ENCODE data around the gene KNDC1.
"Not testable (repeated sequence)": the region's sequence is repeated elsewhere in the genome, so short reads cannot be mapped to it uniquely, and the experiment has no call there.

The KNDC1 gene

GRCh38 chr10:133141144-133141957, 18.7 kb upstream of the KNDC1 start:
- DNase-seq (ENCODE audit: insufficient read length, low spot score) (no peak), FAIRE-seq (no peak)

DNA sequence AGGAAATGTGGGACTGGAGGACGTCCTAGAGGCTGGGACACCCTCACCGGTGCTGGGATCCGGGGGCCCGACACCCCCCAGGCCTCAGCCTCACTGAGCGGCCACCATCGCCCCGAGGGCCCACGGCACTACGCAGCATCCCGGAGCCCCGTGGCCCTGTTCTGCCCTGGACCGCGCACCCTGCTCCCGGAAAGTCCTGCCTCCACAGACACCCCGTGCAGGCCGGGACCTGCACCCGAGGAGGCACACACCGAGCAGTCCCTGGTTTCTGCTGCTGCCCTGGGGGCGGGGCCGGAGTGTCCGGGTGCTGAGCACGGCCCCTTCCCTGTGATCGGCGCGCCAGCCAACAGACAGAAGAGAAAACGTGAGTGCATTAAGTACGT, 18.1 kb upstream of the KNDC1 start:
- no peak for DNase-seq (ENCODE audit: insufficient read length, low spot score)
- no peak for FAIRE-seq

GRCh38 chr10:133142523-133143199, 17.4 kb upstream of the KNDC1 start:
- FAIRE-seq (no peak), DNase-seq (ENCODE audit: insufficient read length, low spot score) (no peak)

DNA sequence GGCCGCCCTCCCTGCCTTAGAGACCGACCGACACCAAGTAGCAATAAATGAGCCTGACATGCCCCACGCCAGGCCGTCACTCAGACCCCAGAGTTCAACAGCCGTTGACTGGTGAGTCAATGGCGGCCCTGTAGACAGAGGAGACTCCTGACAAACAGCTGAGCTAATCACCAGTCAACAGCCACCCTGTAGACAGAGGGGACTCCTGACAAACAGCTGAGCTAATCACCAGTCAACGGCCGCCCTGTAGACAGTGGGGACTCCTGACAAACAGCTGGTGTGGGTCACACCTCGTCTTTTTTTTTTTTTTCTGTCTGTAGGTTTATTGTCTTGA, 16.9 kb upstream of the KNDC1 start:
- DNase-seq (ENCODE audit: insufficient read length, low spot score) = no peak
- FAIRE-seq = no peak

- no peak for DNase-seq (ENCODE audit: insufficient read length, low spot score)
- no peak for FAIRE-seq
Measured at GRCh38 chr10:133143546-133143945, 16.5 kb upstream of the KNDC1 start.

- no peak for DNase-seq (ENCODE audit: insufficient read length, low spot score)
- no peak for FAIRE-seq
Measured at GRCh38 chr10:133144771-133145170, 15.2 kb upstream of the KNDC1 start.

GRCh38 chr10:133150226-133150625, 9.8 kb upstream of the KNDC1 start:
- FAIRE-seq (no peak), DNase-seq (ENCODE audit: insufficient read length, low spot score) (no peak)

- DNase-seq (ENCODE audit: insufficient read length, low spot score) (no peak), FAIRE-seq (no peak)
Measured at GRCh38 chr10:133150656-133151055, 9.4 kb upstream of the KNDC1 start.

GRCh38 chr10:133151071-133151470, 8.9 kb upstream of the KNDC1 start:
- not testable (repeated sequence) for DNase-seq (ENCODE audit: insufficient read length, low spot score); FAIRE-seq

DNA sequence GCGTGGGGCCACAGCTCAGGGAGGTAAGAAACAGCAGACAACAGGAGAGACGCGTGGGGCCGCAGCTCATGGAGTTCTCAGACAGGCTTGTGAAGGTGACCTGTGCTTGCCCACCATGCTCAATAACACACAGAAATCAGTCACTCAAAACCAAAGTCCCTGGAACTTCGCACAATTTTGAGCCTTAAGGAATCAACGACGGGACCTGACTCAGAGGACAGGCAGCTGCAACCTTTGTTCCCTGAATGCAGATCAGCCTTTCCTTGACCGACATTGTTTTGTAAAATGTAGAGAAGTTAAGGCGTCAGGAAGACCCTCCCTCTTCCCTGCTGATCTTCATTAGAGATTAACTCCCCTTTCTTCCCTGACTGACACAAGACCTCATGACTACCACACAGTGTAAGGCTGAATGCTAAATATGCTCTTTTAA, 8.5 kb upstream of the KNDC1 start:
- FAIRE-seq (no peak), DNase-seq (ENCODE audit: insufficient read length, low spot score) (no peak)

GRCh38 chr10:133154411-133154810, 5.6 kb upstream of the KNDC1 start:
- DNase-seq (ENCODE audit: insufficient read length, low spot score) (no peak), FAIRE-seq (no peak)

GRCh38 chr10:133154996-133155778, 4.8 kb upstream of the KNDC1 start:
- DNase-seq (ENCODE audit: insufficient read length, low spot score) = no peak
- no peak for FAIRE-seq

GRCh38 chr10:133156674-133157579, 3.1 kb upstream of the KNDC1 start:
- peak; percentile 60 for FAIRE-seq
- no peak for DNase-seq (ENCODE audit: insufficient read length, low spot score)

DNA sequence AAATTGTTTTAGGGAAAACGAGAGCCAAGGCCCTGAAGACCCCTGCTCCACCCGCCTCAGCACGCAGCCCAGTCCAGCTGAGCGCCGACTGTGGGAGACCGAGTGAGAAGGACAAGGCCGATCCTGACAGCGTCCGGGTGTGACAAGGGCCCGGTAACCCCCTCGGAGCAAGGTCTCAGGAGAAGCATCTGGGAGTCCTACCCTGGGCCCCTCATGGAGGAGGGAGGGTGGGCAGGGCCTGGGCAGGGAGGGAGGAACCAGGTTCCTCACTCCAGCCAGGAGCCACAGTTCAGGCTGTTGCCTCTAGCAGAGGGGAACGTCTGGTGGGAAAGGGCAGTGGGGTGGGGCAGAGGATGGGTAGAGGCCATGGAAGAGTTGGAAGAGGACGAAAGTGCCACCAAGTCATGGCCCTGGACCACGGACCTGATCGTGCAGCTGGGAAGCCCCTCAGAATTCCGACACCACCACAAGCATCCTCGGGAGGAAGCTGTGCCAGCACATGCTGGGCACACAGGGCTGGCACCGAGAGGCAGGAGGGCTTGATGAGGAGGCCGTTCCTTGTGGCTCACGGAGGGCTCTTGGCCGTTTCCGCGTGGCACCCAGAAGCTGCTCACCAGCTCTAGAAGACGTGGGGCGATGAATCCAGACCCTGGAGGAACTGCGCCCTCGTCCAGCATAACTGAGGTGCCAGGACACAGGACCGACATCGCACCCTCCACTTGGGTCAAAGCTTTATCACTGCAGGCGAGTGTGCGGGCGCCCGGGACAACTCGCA, 2.2 kb upstream of the KNDC1 start:
- no peak for FAIRE-seq

GRCh38 chr10:133158437-133158755, 1.6 kb upstream of the KNDC1 start:
- no peak for DNase-seq (ENCODE audit: insufficient read length, low spot score)
- no peak for FAIRE-seq

More for the DNA sequence above, 2.2 kb upstream of the KNDC1 start:
- no peak for DNase-seq (ENCODE audit: insufficient read length, low spot score)

- no peak for DNase-seq (ENCODE audit: insufficient read length, low spot score)
Measured at GRCh38 chr10:133158756-133159610, 1.0 kb upstream of the KNDC1 start.

DNA sequence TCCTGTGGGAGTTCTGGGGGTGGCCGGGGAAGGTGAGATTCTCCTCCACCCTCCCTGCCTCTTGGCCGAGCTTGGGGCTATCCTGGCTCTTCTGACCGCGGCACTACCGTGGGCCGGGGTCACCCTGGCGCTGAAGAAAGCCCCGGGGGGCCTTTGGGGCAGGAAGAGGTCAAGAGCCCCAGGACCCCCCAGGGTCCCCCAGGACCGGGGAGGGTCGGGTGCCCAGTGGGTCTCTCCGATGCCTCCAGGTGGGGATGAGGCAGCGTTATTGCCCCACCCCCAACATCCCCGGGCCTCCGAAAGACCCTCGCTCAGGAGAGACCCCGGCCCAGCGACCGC, 439 bp upstream of the KNDC1 start:
- no peak for FAIRE-seq
- DNase-seq (ENCODE audit: insufficient read length, low spot score) = no peak

More at GRCh38 chr10:133158756-133159610, 1.0 kb upstream of the KNDC1 start:
- FAIRE-seq = no peak

DNA sequence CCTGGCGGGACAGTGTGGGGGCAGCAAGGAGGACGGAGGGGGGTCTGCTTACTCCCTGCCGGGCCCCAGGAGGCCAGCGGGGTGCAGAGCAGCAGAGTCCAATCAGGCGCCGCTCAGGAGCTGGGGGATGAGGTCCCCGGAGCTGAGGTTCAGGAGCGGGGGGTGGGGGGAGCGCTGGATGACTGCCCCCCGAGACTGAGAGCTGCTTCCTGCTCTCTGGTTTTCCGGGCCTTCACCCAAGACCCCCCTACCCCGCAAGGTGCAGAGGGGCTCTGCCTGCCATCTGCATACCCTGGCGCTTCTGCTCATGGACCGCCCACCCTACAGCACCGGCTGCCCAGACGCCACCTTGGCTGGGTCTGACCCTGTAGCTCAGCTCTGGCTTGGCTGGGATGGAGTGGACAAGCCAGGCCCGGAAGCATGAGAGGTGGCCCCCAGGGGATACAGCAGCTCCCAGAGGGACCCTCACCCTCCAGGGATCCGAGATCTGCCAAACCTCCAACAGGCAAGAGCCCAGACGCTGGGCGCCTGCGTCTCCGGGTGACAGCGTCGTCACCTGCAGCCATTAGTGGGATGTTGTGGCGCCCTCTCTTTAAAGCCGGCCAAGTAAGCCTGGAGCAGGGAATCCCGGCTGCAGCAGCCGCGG, 930 bp downstream of the KNDC1 start:
- DNase-seq (ENCODE audit: insufficient read length, low spot score) = no peak
- FAIRE-seq = no peak

Measured in HTR-8/SVneo (cell line).